Cerebellar nuclear complex (tissue), 1 donor: ENCODE measurements around the gene LIN7C.

Experiments used
- DNase-seq, 2 experiments: peaks; one replicate each; lab custom pipeline; 2025; lab: John Stamatoyannopoulos, UW

The LIN7C gene

DNA sequence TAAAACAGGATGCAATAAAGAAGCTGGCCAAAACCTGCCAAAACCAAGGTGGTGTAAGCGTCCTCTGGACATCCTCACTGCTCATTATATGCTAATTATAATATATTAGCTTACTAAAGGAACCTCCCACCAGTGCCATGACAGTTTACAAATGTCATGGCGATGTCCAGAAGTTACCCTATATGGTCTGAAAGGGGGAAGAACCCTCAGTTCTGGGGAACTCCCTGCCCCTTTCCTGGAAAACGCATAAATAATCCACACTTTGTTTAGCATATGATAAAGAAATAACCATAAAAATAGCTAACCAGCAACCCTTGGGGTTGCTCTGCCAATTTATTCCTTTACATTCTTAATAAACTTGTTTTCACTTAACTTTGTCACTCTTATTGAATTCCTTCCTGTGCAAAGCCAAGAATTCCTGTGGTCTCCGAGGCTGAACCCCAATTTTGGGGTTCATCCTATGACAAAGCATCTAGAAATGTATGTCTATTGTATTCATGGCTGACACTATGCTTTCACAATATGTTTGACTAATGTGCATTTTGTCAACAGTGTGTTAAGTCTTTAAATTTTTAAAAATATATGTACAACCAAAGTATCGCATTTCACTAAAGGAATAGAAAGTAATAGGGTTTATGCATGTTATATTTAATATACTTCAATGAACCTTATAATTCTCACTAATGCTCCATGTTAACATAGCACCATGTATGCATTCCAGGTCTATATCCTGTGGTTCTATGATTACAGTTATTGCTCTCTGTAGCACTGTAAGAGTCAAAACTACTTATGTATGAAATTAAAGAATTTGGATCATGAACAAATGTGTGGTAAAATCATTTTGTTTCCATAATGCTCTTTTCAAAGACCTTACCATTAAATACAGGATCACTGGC is 59.0 kb downstream of the LIN7C start:
- no peak for DNase-seq

DNA sequence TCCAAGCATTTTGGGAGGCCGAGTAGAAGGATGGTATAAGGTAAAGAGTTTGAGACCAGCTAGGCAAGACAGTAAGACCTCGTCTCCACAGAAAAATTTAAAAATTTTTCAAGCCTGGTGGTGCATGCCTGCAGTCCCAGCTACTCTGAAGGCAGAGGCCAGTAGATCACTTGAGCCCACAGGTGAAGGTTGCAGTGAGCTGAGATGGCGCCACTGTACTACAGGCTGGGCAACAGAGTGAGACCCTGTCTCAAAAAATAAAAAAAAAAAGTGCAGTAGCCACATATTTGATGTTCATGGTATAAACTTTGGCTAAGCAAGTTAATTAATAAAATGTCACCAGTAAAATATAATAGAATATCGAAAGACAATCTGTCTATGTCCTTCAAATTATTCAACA is 60.9 kb downstream of the LIN7C start:
- no peak for DNase-seq

DNA sequence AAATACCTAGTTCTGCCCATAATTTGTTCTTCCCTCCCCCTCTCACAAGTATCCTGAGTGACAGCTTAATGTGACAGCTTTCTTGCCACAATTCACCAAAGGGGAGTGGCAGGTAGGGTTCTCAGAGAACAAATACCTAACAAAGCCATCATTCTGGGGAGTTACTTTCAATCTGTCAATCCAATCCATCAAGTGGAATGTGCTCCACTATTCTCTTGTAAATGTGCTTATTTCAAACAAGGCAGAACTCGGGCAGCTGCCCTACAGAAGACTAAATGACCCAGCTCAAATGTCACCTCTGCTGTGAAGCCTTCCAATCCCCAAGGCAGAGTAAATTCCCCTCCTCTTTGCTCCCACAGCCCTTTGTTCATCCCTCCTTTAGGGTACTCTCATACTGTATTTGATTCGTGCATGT is 61.8 kb downstream of the LIN7C start:
- no peak for DNase-seq
